ENCODE measurements around the gene TNFAIP8L1.

GRCh38 chr19:4669723-4670480 is 30.6 kb downstream of the TNFAIP8L1 start, which contains the start of gene MYDGF:
- TF ChIP-seq POLR2A (IDR thresholded peaks at IDR 0.05) = no peak
- TF ChIP-seq CTCF (IDR thresholded peaks at IDR 0.05) = no peak
